HL-60 (cell line): Measurements from ENCODE around the gene MCM3AP.

Experiments used
- GABPA ChIP-seq: IDR thresholded peaks from 2 replicates; pipeline ENCODE4 v1.6.1; 2012; ENCODE audit warnings: low read depth
- POLR2AphosphoS5 ChIP-seq: IDR thresholded peaks from 2 replicates; pipeline ENCODE4 v1.6.1; 2012; ENCODE audit warnings: low read depth
- TF ChIP-seq, protein P1 (sequence below): IDR thresholded peaks from one replicate; pipeline ENCODE4 v1.5.1; 2011; ENCODE audit warnings: low read length, control low read depth, inconsistent platforms; ENCODE audit not compliant: insufficient read depth

DNA sequence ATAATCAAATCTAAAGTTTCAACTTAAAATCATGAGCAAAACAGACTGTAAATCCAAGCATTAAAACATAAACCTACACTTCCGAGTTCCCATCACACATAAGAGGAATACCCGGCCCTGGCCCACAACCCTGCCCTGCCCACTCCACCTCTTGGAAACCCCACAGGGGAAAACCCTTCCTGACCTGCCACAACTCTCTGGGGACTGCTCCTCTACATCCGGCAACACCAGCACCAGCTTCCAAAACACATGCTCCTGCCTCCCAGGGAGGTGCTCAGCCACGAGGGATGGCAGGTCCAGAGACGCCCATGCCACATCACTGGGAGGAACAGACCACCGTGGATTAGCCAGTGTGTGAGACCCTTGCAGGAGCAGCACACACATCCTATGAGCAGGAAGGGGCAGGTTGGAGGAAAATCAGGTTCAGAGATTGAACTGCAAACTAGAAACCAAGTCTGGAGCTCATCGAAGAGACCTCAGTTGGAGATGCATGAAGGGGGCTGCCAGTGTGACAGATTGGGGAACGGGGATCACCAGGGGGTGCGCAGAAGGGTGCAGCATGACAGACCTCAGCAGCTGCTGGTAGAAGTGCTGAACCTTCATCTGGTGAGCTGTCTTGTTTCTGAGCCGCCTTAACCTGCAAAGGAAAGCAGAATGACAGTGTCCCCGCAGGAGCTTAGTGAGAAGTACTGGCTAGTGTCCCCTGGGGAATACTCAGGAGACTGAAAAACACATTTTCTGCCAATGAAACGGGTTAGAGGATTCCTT is 31.0 kb downstream of the MCM3AP start:
- TF ChIP-seq, protein P1, sequence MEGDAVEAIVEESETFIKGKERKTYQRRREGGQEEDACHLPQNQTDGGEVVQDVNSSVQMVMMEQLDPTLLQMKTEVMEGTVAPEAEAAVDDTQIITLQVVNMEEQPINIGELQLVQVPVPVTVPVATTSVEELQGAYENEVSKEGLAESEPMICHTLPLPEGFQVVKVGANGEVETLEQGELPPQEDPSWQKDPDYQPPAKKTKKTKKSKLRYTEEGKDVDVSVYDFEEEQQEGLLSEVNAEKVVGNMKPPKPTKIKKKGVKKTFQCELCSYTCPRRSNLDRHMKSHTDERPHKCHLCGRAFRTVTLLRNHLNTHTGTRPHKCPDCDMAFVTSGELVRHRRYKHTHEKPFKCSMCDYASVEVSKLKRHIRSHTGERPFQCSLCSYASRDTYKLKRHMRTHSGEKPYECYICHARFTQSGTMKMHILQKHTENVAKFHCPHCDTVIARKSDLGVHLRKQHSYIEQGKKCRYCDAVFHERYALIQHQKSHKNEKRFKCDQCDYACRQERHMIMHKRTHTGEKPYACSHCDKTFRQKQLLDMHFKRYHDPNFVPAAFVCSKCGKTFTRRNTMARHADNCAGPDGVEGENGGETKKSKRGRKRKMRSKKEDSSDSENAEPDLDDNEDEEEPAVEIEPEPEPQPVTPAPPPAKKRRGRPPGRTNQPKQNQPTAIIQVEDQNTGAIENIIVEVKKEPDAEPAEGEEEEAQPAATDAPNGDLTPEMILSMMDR: no peak
- TF ChIP-seq POLR2AphosphoS5: no peak
- TF ChIP-seq GABPA: no peak
